SU-DHL-6 (cell line): ENCODE results near the gene LAMA2.

ENCODE experiments used
- H2AFZ ChIP-seq: fragments of 200-600 bp; sonication (generic); 2 replicates; pipeline ENCODE4 v1.6.1; 2014; ENCODE audit warnings: low read depth, mild to moderate bottlenecking, moderate library complexity, mixed read lengths, antibody characterized with exemption, low read length; ENCODE audit not compliant: severe bottlenecking
- H3F3A ChIP-seq: fragments of 200-600 bp; shearing (Covaris generic); 2 replicates; pipeline ENCODE4 v1.6.0; 2016; ENCODE audit warnings: antibody characterized with exemption, mild to moderate bottlenecking; ENCODE audit not compliant: insufficient read depth
- H3K27ac ChIP-seq: fragments of 200-600 bp; sonication (generic); 2 replicates; pipeline ENCODE4 v1.5.1; 2016; ENCODE audit warnings: low read depth, mild to moderate bottlenecking, low read length, moderate library complexity, mixed read lengths
- H3K27me3 ChIP-seq: fragments of 200-600 bp; sonication (generic), shearing (Covaris generic); 2 replicates; pipeline ENCODE4 v1.6.0; 2014; ENCODE audit warnings: mild to moderate bottlenecking, low read length
- H3K36me3 ChIP-seq: fragments of 200-600 bp; sonication (generic); 2 replicates; pipeline ENCODE4 v1.6.1; 2014; ENCODE audit warnings: mild to moderate bottlenecking, low read length, mixed read lengths
- H3K4me2 ChIP-seq: fragments of 300-600, 200-600 bp; shearing (Covaris generic), sonication (generic); 2 replicates; pipeline ENCODE4 v1.6.0; 2014; ENCODE audit warnings: low read length, low read depth, mild to moderate bottlenecking; ENCODE audit not compliant: poor library complexity, severe bottlenecking
- H3K4me3 ChIP-seq: fragments of 200-600 bp; sonication (generic); 2 replicates; pipeline ENCODE4 v1.5.1; 2014; ENCODE audit warnings: antibody characterized with exemption, low read length, mild to moderate bottlenecking, mixed read lengths; ENCODE audit not compliant: insufficient read depth, poor library complexity, severe bottlenecking
- H3K79me2 ChIP-seq: fragments of 200-600 bp; sonication (generic); 2 replicates; pipeline ENCODE4 v1.6.1; 2014; ENCODE audit warnings: mild to moderate bottlenecking, low read length, moderate library complexity; ENCODE audit not compliant: insufficient read depth
- H3K9ac ChIP-seq: fragments of 200-600 bp; sonication (generic); 2 replicates; pipeline ENCODE4 v1.7.0; 2014; ENCODE audit warnings: mild to moderate bottlenecking, low read length
- H3K9me2 ChIP-seq: fragments of 200-600 bp; sonication (generic); replicated peaks from 2 replicates; pipeline ENCODE4 v1.6.1; 2014; ENCODE audit warnings: low read length; ENCODE audit not compliant: insufficient read depth
- H3K9me3 ChIP-seq: fragments of 200-600 bp; sonication (generic); 2 replicates; pipeline ENCODE4 v1.6.1; 2014; ENCODE audit warnings: low read length, mixed read lengths; ENCODE audit not compliant: insufficient read depth
- H4K20me1 ChIP-seq: fragments of 200-600 bp; sonication (generic); 2 replicates; pipeline ENCODE4 v1.6.1; 2014; ENCODE audit warnings: low read depth, mild to moderate bottlenecking, antibody characterized with exemption, low read length, moderate library complexity, mixed read lengths
- CTCF ChIP-seq: fragments of 200-600 bp; sonication (generic); IDR thresholded peaks from one replicate; pipeline ENCODE4 v1.5.1; 2017; ENCODE audit warnings: antibody characterized with exemption, mild to moderate bottlenecking, low read length, moderate library complexity; ENCODE audit not compliant: insufficient read depth, poor library complexity, severe bottlenecking
- EZH2phosphoT487 ChIP-seq: fragments of 200-600 bp; sonication (generic), shearing (Covaris generic); conservative IDR thresholded peaks from 2 replicates; pipeline ENCODE4 v1.6.1; 2018; ENCODE audit warnings: mild to moderate bottlenecking, antibody characterized with exemption, low read length, moderate library complexity, mixed read lengths

The LAMA2 gene

GRCh38 chr6:129026601-129027000 lies 143.7 kb downstream of the LAMA2 start:
- H3K9me2 ChIP-seq = no peaks in the 10 kb centered on the region
- no peak overlapping the region for H3K27ac ChIP-seq
- no peak overlapping the region for H3K4me2 ChIP-seq
- no peak overlapping the region for H3K4me3 ChIP-seq
- H3F3A ChIP-seq = no peaks in the 10 kb centered on the region
- H3K9ac ChIP-seq = no peak overlapping the region
- no peaks in the 10 kb centered on the region for H3K9me3 ChIP-seq
- H3K27me3 ChIP-seq = no peaks in the 10 kb centered on the region
- H3K79me2 ChIP-seq = no peaks in the 10 kb centered on the region
- TF ChIP-seq CTCF (no peak), EZH2phosphoT487 (no peak)
- H4K20me1 ChIP-seq = no peaks in the 10 kb centered on the region
- no peak overlapping the region for H2AFZ ChIP-seq
- no peaks in the 10 kb centered on the region for H3K36me3 ChIP-seq

GRCh38 chr6:129029778-129030177 lies 146.8 kb downstream of the LAMA2 start:
- no peak overlapping the region for H2AFZ ChIP-seq
- H3K9me3 ChIP-seq = no peaks in the 10 kb centered on the region
- H3K27ac ChIP-seq = no peak overlapping the region
- H3K36me3 ChIP-seq = no peaks in the 10 kb centered on the region
- no peaks in the 10 kb centered on the region for H3K9me2 ChIP-seq
- no peak overlapping the region for H3K9ac ChIP-seq
- no peak overlapping the region for H3K4me3 ChIP-seq
- H4K20me1 ChIP-seq = no peaks in the 10 kb centered on the region
- no peaks in the 10 kb centered on the region for H3F3A ChIP-seq
- H3K79me2 ChIP-seq = no peaks in the 10 kb centered on the region
- no peaks in the 10 kb centered on the region for H3K27me3 ChIP-seq
- no peak overlapping the region for H3K4me2 ChIP-seq
- TF ChIP-seq CTCF (no peak), EZH2phosphoT487 (no peak)

GRCh38 chr6:129030215-129030614 lies 147.3 kb downstream of the LAMA2 start:
- H3K27ac ChIP-seq = no peak overlapping the region
- H3K27me3 ChIP-seq = no peaks in the 10 kb centered on the region
- H3K4me2 ChIP-seq = no peak overlapping the region
- H3K79me2 ChIP-seq = no peaks in the 10 kb centered on the region
- H3K9me2 ChIP-seq = no peaks in the 10 kb centered on the region
- H3K4me3 ChIP-seq = no peak overlapping the region
- H3K9me3 ChIP-seq = no peaks in the 10 kb centered on the region
- H3K9ac ChIP-seq = no peak overlapping the region
- TF ChIP-seq EZH2phosphoT487 (no peak), CTCF (no peak)
- H3F3A ChIP-seq = no peaks in the 10 kb centered on the region
- no peaks in the 10 kb centered on the region for H3K36me3 ChIP-seq
- no peak overlapping the region for H2AFZ ChIP-seq
- H4K20me1 ChIP-seq = no peaks in the 10 kb centered on the region
